ENCODE results near the gene SHMT2. TPM values are rescaled to one million over a fixed set of nuclear protein-coding genes. Genes with fewer than 3 reads are reported as not detected.

The SHMT2 gene
- total RNA-seq, 6 donors from 2014 or later, result 37.9 to 92.0 (median 52.0) TPM

GRCh38 chr12:57236201-57236924 is 6.9 kb downstream of the SHMT2 start:
- TF ChIP-seq POLR2A (IDR thresholded peaks at IDR 0.05) (no peak), POLR2AphosphoS5 (IDR thresholded peaks at IDR 0.05) (no peak), EP300 (IDR thresholded peaks at IDR 0.05) (no peak)
- TF ChIP-seq, protein P1, sequence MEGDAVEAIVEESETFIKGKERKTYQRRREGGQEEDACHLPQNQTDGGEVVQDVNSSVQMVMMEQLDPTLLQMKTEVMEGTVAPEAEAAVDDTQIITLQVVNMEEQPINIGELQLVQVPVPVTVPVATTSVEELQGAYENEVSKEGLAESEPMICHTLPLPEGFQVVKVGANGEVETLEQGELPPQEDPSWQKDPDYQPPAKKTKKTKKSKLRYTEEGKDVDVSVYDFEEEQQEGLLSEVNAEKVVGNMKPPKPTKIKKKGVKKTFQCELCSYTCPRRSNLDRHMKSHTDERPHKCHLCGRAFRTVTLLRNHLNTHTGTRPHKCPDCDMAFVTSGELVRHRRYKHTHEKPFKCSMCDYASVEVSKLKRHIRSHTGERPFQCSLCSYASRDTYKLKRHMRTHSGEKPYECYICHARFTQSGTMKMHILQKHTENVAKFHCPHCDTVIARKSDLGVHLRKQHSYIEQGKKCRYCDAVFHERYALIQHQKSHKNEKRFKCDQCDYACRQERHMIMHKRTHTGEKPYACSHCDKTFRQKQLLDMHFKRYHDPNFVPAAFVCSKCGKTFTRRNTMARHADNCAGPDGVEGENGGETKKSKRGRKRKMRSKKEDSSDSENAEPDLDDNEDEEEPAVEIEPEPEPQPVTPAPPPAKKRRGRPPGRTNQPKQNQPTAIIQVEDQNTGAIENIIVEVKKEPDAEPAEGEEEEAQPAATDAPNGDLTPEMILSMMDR (IDR thresholded peaks at IDR 0.05), result no peak
- H3K4me3 ChIP-seq, result peak overlapping the region in 3 of 4 donors; percentile 9 to 28 (median 16)
- H3K27ac ChIP-seq, result peak overlapping the region in 3 of 4 donors; percentile 47 to 67 (median 50)
- ATAC-seq (ENCODE audit: low FRiP score in 2 of 2) (no peak), DNase-seq (peak in 1 of 2 donors; percentile 85)
- peaks cover 0 to 33% (median 25%) of the 10 kb centered on the region in 4 donors for H3K27me3 ChIP-seq
- WGBS, 2 donors, result 22 to 37% methylated on average over 10 to 26 of the region's 40 CpGs
- no peaks in the 10 kb centered on the region for H3K9me3 ChIP-seq
- H3K4me1 ChIP-seq, result peaks cover 35 to 44% (median 40%) of the 10 kb centered on the region in 4 donors
- H3K36me3 ChIP-seq, result peaks cover 0 to 38% (median 34%) of the 10 kb centered on the region in 4 donors

DNA sequence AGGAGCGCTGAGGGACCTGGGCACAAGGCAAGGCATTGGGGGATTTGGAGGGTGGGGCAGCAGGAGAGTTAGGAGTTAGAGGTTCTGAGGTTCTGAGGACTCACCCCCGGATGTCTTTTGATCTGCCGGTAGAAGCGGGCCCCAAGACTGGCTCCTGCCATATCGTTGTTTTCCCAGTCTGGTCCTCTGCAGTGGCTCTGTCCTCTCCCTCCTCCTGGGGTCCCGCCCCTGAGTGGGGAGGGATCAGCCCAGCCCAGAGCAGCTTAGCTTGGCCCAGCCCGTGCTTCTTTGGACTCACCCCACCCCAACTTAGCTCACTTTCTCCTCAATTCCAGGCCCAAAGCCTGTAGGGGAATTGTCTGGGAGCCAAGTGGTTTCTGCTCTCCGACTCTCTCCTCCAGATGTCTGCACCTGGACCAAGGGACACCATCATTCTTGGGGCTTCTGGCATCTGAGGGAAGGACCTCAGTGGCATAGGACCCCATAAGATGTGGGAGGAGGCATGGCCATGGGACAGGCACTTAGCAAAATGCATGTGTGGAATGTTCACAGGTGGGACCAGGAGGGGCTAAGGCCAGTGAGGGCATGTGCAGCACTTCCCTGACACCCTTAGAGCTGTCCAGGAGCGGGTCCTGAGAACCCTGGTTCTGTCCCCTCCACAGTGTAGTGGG is 7.5 kb downstream of the SHMT2 start:
- 19 to 37% methylated on average over 8 of the region's 9 CpGs for WGBS, 2 donors
- no peak for TF ChIP-seq POLR2A (IDR thresholded peaks at IDR 0.05)
- no peak for TF ChIP-seq EP300 (IDR thresholded peaks at IDR 0.05)
- Histone ChIP-seq H3K27ac (peak overlapping the region in 1 of 4 donors; percentile 67), H3K4me3 (peak overlapping the region in 3 of 4 donors; percentile 9 to 28 (median 16)), H3K36me3 (peaks cover 0 to 32% (median 27%) of the 10 kb centered on the region in 4 donors), H3K4me1 (peaks cover 40 to 50% (median 45%) of the 10 kb centered on the region in 4 donors), H3K9me3 (no peaks in the 10 kb centered on the region), H3K27me3 (peaks cover 0 to 40% (median 32%) of the 10 kb centered on the region in 4 donors)
- ATAC-seq (ENCODE audit: low FRiP score in 2 of 2) (no peak), DNase-seq (no peak)

DNA sequence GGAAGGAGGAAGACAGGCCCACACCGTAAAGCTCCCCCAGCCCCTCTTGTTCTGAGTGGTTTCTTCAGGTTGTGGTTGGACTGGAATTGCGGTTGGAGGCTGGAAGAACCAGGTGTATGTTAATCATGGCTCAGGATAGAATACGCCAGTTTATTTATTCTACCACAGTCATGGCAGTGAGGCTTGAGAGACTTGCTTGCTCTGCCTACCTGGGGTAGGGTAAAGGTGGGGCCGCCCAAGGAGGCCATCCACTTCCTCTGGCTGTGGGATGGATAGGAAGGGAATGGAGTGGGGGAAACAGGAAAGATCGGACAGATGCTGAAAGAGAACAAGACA is 8.1 kb downstream of the SHMT2 start:
- ATAC-seq (ENCODE audit: low FRiP score in 2 of 2) (no peak), DNase-seq (no peak)
- WGBS, 2 donors, result 30 to 44% methylated on average over 5 of the region's 5 CpGs
- Histone ChIP-seq H3K4me1 (peaks cover 45 to 55% (median 50%) of the 10 kb centered on the region in 4 donors), H3K9me3 (no peaks in the 10 kb centered on the region), H3K27me3 (peaks cover 0 to 45% (median 35%) of the 10 kb centered on the region in 4 donors), H3K4me3 (no peak overlapping the region), H3K36me3 (peaks cover 0 to 26% (median 22%) of the 10 kb centered on the region in 4 donors), H3K27ac (no peak overlapping the region)
- TF ChIP-seq POLR2AphosphoS5 (IDR thresholded peaks at IDR 0.05) (no peak), EP300 (IDR thresholded peaks at IDR 0.05) (no peak), POLR2A (IDR thresholded peaks at IDR 0.05) (no peak)
- TF ChIP-seq, protein P1 (IDR thresholded peaks at IDR 0.05), result no peak

DNA sequence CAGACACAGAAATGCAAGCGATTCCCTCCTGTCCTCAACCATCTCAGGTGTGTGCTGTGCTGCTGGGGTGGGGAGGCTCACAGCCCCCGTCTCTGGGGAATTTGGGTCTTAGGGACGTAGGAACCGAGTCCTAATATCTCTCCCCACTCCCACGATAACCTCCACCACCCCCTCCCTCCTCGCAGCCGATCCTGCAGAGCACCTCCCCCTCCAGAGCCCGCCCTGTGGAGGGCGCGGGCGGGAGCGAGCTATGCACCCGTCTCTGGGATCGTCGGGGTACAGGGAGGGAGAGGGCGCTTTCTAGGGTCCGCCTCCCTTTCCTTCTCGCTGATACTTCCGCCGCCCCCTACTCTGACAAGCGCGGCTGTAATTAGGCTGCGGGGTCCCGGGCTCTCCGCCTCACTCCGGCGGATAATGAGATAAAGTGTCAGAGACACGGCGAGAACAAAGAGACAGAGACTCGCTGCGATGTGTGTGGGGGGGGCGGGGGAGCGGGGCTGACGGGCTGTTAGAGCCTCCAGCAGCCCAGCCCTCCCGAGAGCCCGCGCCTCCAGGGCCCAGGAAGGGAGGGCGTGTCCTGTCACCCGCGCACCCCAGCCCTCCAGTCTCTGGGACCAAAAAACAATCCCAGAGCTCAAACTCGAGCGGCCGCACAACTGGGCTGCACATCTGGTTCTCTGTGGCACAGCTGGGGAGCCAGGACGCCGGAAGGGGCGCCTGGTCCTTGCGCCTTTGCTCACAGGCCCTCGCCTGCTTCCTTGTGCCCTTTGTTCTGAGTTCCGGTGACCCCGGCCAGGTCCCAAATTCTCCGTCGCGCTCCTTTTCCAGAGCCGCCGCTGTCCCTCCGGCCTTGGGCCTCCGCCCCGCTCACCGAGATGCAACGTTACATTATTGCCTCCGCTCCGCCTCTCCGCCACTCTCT is 8.7 kb downstream of the SHMT2 start:
- Histone ChIP-seq H3K27me3 (peaks cover 0 to 52% (median 38%) of the 10 kb centered on the region in 4 donors), H3K4me1 (peaks cover 51 to 61% (median 56%) of the 10 kb centered on the region in 4 donors), H3K27ac (peak overlapping the region in 2 of 4 donors; percentile 13 to 17), H3K4me3 (peak overlapping the region; percentile 28 to 58 (median 42)), H3K9me3 (no peaks in the 10 kb centered on the region), H3K36me3 (peaks cover 0 to 20% (median 16%) of the 10 kb centered on the region in 4 donors)
- no peak for ATAC-seq (ENCODE audit: low FRiP score in 2 of 2)
- WGBS, 2 donors, result 3 to 13% methylated on average over 25 to 56 of the region's 63 CpGs
- peak in 1 of 2 donors; percentile 76 for DNase-seq
- TF ChIP-seq POLR2A (IDR thresholded peaks at IDR 0.05) (no peak), POLR2AphosphoS5 (IDR thresholded peaks at IDR 0.05) (no peak), EP300 (IDR thresholded peaks at IDR 0.05) (no peak)
- TF ChIP-seq, protein P1 (IDR thresholded peaks at IDR 0.05), result no peak

All from upper lobe of left lung (tissue), 6 donors.